SK-N-SH treated with all-trans-retinoic acid at 6 μM for 48 hours (cell line): ENCODE measurements around the gene ATG16L1.

Experiments used
- ATAC-seq: fragments of 200-7000 bp; cut with Tn5 transposase; 3 replicates; pipeline ENCODE4 v1.9.1; 2020; ENCODE audit warnings: mild to moderate bottlenecking, moderate library complexity
- ARNTL ChIP-seq: fragments of 450-650 bp; formaldehyde crosslinking; IDR thresholded peaks from 2 replicates; pipeline ENCODE4 v1.5.0; 2020; ENCODE audit warnings: low read depth, mild to moderate bottlenecking, moderate library complexity, borderline replicate concordance
- BACH2 ChIP-seq: fragments of 250-450 bp; sonication (Bioruptor Pico); IDR thresholded peaks from 2 replicates; pipeline ENCODE4 v1.9.0; 2021; ENCODE audit warnings: mild to moderate bottlenecking, borderline replicate concordance
- CREB5 ChIP-seq: fragments of 250-450 bp; sonication (Bioruptor Pico); IDR thresholded peaks from 2 replicates; pipeline ENCODE4 v1.5.1; 2020; ENCODE audit warnings: low read depth, mild to moderate bottlenecking, moderate library complexity
- CSDC2 ChIP-seq: fragments of 250-450 bp; sonication (Bioruptor Pico); IDR thresholded peaks from 2 replicates; pipeline ENCODE4 v1.5.0; 2020; ENCODE audit warnings: mild to moderate bottlenecking, moderate library complexity
- CSRNP3 ChIP-seq: fragments of 250-450 bp; sonication (Bioruptor Pico); IDR thresholded peaks from 2 replicates; pipeline ENCODE4 v1.5.1; 2021; ENCODE audit warnings: mild to moderate bottlenecking, moderate library complexity
- ESRRG ChIP-seq: fragments of 250-450 bp; sonication (Bioruptor Pico); IDR thresholded peaks from 2 replicates; pipeline ENCODE4 v1.6.1; 2021; ENCODE audit warnings: mild to moderate bottlenecking
- GLIS3 ChIP-seq: fragments of 250-450 bp; sonication (Bioruptor Pico); IDR thresholded peaks from 2 replicates; pipeline ENCODE4 v1.5.0; 2020; ENCODE audit warnings: mild to moderate bottlenecking, moderate library complexity
- ISL1 ChIP-seq: fragments of 250-450 bp; sonication (Bioruptor Pico); IDR thresholded peaks from 2 replicates; pipeline ENCODE4 v2.1.2; 2022; ENCODE audit warnings: mild to moderate bottlenecking, moderate library complexity
- OSR1 ChIP-seq: fragments of 250-450 bp; sonication (Bioruptor Pico); IDR thresholded peaks from 2 replicates; pipeline ENCODE4 v1.8.0; 2022; ENCODE audit warnings: moderate library complexity, mild to moderate bottlenecking, inconsistent platforms
- POU6F1 ChIP-seq: fragments of 250-450 bp; sonication (Bioruptor Pico); IDR thresholded peaks from 2 replicates; pipeline ENCODE4 v1.8.0; 2021; ENCODE audit warnings: low read depth, mild to moderate bottlenecking, moderate library complexity, borderline replicate concordance
- PPARA ChIP-seq: fragments of 250-450 bp; sonication (Bioruptor Pico); IDR thresholded peaks from 2 replicates; pipeline ENCODE4 v1.5.0; 2020; ENCODE audit warnings: mild to moderate bottlenecking, borderline replicate concordance
- RARB ChIP-seq: fragments of 250-450 bp; sonication (Bioruptor Pico); IDR thresholded peaks from 2 replicates; pipeline ENCODE4 v1.8.0; 2021; ENCODE audit warnings: mild to moderate bottlenecking, moderate library complexity
- SNAI2 ChIP-seq: fragments of 250-450 bp; sonication (Bioruptor Pico); IDR thresholded peaks from 2 replicates; pipeline ENCODE4 v1.5.0; 2020; ENCODE audit warnings: mild to moderate bottlenecking, moderate library complexity
- TCF4 ChIP-seq: fragments of 250-450 bp; sonication (Bioruptor Pico); IDR thresholded peaks from 2 replicates; pipeline ENCODE4 v1.8.0; 2021; ENCODE audit warnings: mild to moderate bottlenecking, moderate library complexity, borderline replicate concordance
- TOX ChIP-seq: fragments of 250-450 bp; sonication (Bioruptor Pico); IDR thresholded peaks from 2 replicates; pipeline ENCODE4 v1.8.0; 2021; ENCODE audit warnings: mild to moderate bottlenecking, moderate library complexity, borderline replicate concordance
- TSHZ2 ChIP-seq: fragments of 250-450 bp; sonication (Bioruptor Pico); IDR thresholded peaks from 2 replicates; pipeline ENCODE4 v1.5.0; 2020; ENCODE audit warnings: mild to moderate bottlenecking, moderate library complexity
- ZFP30 ChIP-seq: fragments of 450-650 bp; formaldehyde crosslinking; IDR thresholded peaks from 2 replicates; pipeline ENCODE4 v1.5.0; 2022; ENCODE audit warnings: mild to moderate bottlenecking, moderate library complexity
- ZNF70 ChIP-seq: fragments of 450-650 bp; formaldehyde crosslinking; IDR thresholded peaks from 2 replicates; pipeline ENCODE4 v1.5.0; 2020; ENCODE audit warnings: mild to moderate bottlenecking, moderate library complexity
- ZNF8 ChIP-seq: fragments of 450-650 bp; formaldehyde crosslinking; IDR thresholded peaks from 2 replicates; pipeline ENCODE4 v1.5.0; 2020; ENCODE audit warnings: mild to moderate bottlenecking, moderate library complexity

ATG16L1 gene

GRCh38 chr2:233261819-233262555 lies 10.5 kb downstream of the ATG16L1 start:
- no peak for ATAC-seq
- no peak for TF ChIP-seq POU6F1
- TF ChIP-seq GLIS3: no peak
- TF ChIP-seq CSDC2: no peak
- no peak for TF ChIP-seq ESRRG (CRISPR knock-in tag)
- TF ChIP-seq SNAI2 (CRISPR knock-in tag): no peak
- no peak for TF ChIP-seq RARB (CRISPR knock-in tag)
- TF ChIP-seq PPARA: no peak
- TF ChIP-seq CSRNP3 (CRISPR knock-in tag): no peak
- no peak for TF ChIP-seq ZFP30 (CRISPR knock-in tag)

- no peak for ATAC-seq
- no peak for TF ChIP-seq TOX (CRISPR knock-in tag)
- TF ChIP-seq SNAI2 (CRISPR knock-in tag): no peak
Measured at GRCh38 chr2:233262562-233262961, 11.1 kb downstream of the ATG16L1 start.

GRCh38 chr2:233263045-233263570 lies 11.6 kb downstream of the ATG16L1 start:
- no peak for ATAC-seq
- TF ChIP-seq ZNF70 (CRISPR knock-in tag): no peak
- TF ChIP-seq PPARA: no peak
- no peak for TF ChIP-seq ISL1 (CRISPR knock-in tag)

GRCh38 chr2:233264667-233265066 lies 13.2 kb downstream of the ATG16L1 start:
- no peak for TF ChIP-seq ZNF8 (CRISPR knock-in tag)
- TF ChIP-seq CSDC2: no peak
- TF ChIP-seq TSHZ2 (CRISPR knock-in tag): no peak
- TF ChIP-seq PPARA: no peak
- TF ChIP-seq TCF4: no peak
- TF ChIP-seq CREB5 (CRISPR knock-in tag): no peak
- no peak for TF ChIP-seq SNAI2 (CRISPR knock-in tag)
- no peak for TF ChIP-seq ARNTL (CRISPR knock-in tag)
- TF ChIP-seq ZNF70 (CRISPR knock-in tag): no peak
- TF ChIP-seq BACH2 (CRISPR knock-in tag): no peak
- no peak for TF ChIP-seq ISL1 (CRISPR knock-in tag)
- TF ChIP-seq ESRRG (CRISPR knock-in tag): no peak
- no peak for ATAC-seq

- TF ChIP-seq OSR1 (CRISPR knock-in tag) (no peak), CSRNP3 (CRISPR knock-in tag) (no peak), RARB (CRISPR knock-in tag) (no peak), ISL1 (CRISPR knock-in tag) (no peak)
- ATAC-seq: no peak
Measured at GRCh38 chr2:233265899-233266431, 14.5 kb downstream of the ATG16L1 start.
